Measurements from ENCODE around the gene GOLGA8K. TPM values are rescaled to one million over a fixed set of nuclear protein-coding genes. Genes with fewer than 3 reads are reported as not detected.
"Not testable (repeated sequence)": the region's sequence is repeated elsewhere in the genome, so short reads cannot be mapped to it uniquely, and the experiment has no call there.

GOLGA8K gene
- total RNA-seq, 1 donor from 2014 or later = 0.80 TPM

- H3K4me1 ChIP-seq; H3K27me3 ChIP-seq (ENCODE audit: low read depth); H3K9me3 ChIP-seq (replicated peaks); H3K36me3 ChIP-seq; intact Hi-C loops (cut with micrococcal nuclease); H3K4me3 ChIP-seq; DNase-seq; H3K27ac ChIP-seq (replicated peaks): not testable (repeated sequence)
Observed at GRCh38 chr15:32343921-32344320, 59.2 kb downstream of the GOLGA8K start.

Other genes with a start within 250 kb of the GOLGA8K start
- 1.2 TPM for gene GOLGA8O, start 52.3 kb upstream of the GOLGA8K start, total RNA-seq
- 10.9 TPM for gene GOLGA8N, start 190.2 kb upstream of the GOLGA8K start, total RNA-seq
- 2.5 TPM for gene ARHGAP11A, start 212.2 kb upstream of the GOLGA8K start, total RNA-seq
- not detected for gene SCG5, start 238.4 kb upstream of the GOLGA8K start, total RNA-seq

Data from left ventricle myocardium inferior (tissue), 1 donor.